ENCODE results near the gene CLEC4G. TPM values are rescaled to one million over a fixed set of nuclear protein-coding genes. Genes with fewer than 3 reads are reported as not detected.

CLEC4G gene
- total and polyA plus RNA-seq, 2 donors (not counting 3 experiments of a cell fraction or from before 2014, with no cell fraction given) = not detected

- dilution Hi-C loops (cut with MboI; ENCODE audit: extremely low pct_ligation_motif_present, low sequenced_read_pairs) = no loop called here
- Histone ChIP-seq H3K79me2 (ENCODE audit: control insufficient read depth, insufficient read depth, low read length) (no peaks in the 10 kb centered on the region), H4K20me1 (replicated peaks; ENCODE audit: control insufficient read depth, extremely low read depth, insufficient read depth, low read length) (no peaks in the 10 kb centered on the region), H3K9ac (replicated peaks; ENCODE audit: extremely low read depth, insufficient read depth, low read length) (no peak overlapping the region), H3K4me2 (ENCODE audit: insufficient read depth, low read length) (no peak overlapping the region), H3K4me3 (replicated peaks in 1 of 3; ENCODE audit: insufficient read depth in 1 of 3, low read depth in 1 of 3, low read length in 3 of 3) (no peak overlapping the region), H3K9me1 (replicated peaks; ENCODE audit: control insufficient read depth, extremely low read depth, insufficient read depth, low read length) (no peaks in the 10 kb centered on the region), H2AFZ (ENCODE audit: low read depth, low read length) (no peak overlapping the region), H3K27me3 (ENCODE audit: control insufficient read depth in 2 of 2, insufficient read depth in 2 of 2, low read length in 2 of 2) (peaks cover 0 to 2% of the 10 kb centered on the region in 2 experiments), H3K9me3 (replicated peaks; ENCODE audit: control insufficient read depth, insufficient read depth, low read length) (no peaks in the 10 kb centered on the region), H3K27ac (ENCODE audit: insufficient read depth, low read depth, low read length) (no peak overlapping the region), H3K4me1 (ENCODE audit: control insufficient read depth, extremely low read depth, insufficient read depth, low read length) (no peaks in the 10 kb centered on the region), H3K36me3 (ENCODE audit: control insufficient read depth in 2 of 2, extremely low read depth in 1 of 2, insufficient read depth in 2 of 2, low read length in 2 of 2) (no peaks in the 10 kb centered on the region)
- intact Hi-C loops (cut with micrococcal nuclease) = no loop called here
- POLR2A ChIA-PET = no interaction called here
- TF ChIP-seq EZH2 (IDR thresholded peaks at IDR 0.05; ENCODE audit: borderline replicate concordance, low read depth, low read length, severe bottlenecking) (no peak), MAX (IDR thresholded peaks at IDR 0.05; ENCODE audit: insufficient read depth, insufficient read length) (no peak), CTCF (IDR thresholded peaks at IDR 0.05; ENCODE audit: extremely low read depth in 1 of 2, insufficient read depth in 1 of 2, low read depth in 1 of 2, low read length in 2 of 2) (no peak), POLR2AphosphoS5 (IDR thresholded peaks at IDR 0.05; ENCODE audit: insufficient read depth, low read depth, low read length) (no peak), POLR2A (IDR thresholded peaks at IDR 0.05; ENCODE audit: low read depth, low read length) (no peak), JUN (IDR thresholded peaks at IDR 0.05; ENCODE audit: borderline replicate concordance, insufficient read depth, insufficient read length, low read depth) (no peak)
- BruUV-seq (replicated peaks) = no TSS peak
- DNase-seq (ENCODE audit: low read depth, low spot score) (no peak), FAIRE-seq (no peak)
- CTCF ChIA-PET = interaction anchor here (1.9 kb wide), 1 partner anchor 39 kb away, joined by 6 read pairs; the partner anchor contains the start of gene TRAPPC5
Observed at GRCh38 chr19:7720351-7720750, 11.6 kb downstream of the CLEC4G start.

Measured in endothelial cell of umbilical vein (primary cell).